Vagina (tissue), 2 donors: ENCODE data around the gene ENPP6. TPM values are rescaled to one million over a fixed set of nuclear protein-coding genes. Genes with fewer than 3 reads are reported as not detected.

Source experiments
- DNase-seq, 2 donors: peaks; one replicate each; pipeline ENCODE4 v3.0.0-alpha.2; 2017; ENCODE audit errors: extremely low spot score in 2 of 2
- H3K27ac ChIP-seq: fragments of 200-600 bp; sonication (generic); one replicate; pipeline ENCODE4 v1.5.1; 2019
- H3K27me3 ChIP-seq: fragments of 200-600 bp; sonication (generic); one replicate; pipeline ENCODE4 v1.5.1; 2019
- H3K36me3 ChIP-seq, 2 donors: fragments of 200-600 bp; sonication (generic); one replicate each; pipeline ENCODE4 v1.5.1; 2017 to 2019
- H3K4me1 ChIP-seq: fragments of 200-600 bp; sonication (generic); one replicate; pipeline ENCODE4 v1.5.1; 2019
- H3K4me3 ChIP-seq, 2 donors: fragments of 200-600 bp; sonication (generic); 1 replicate in 1 of 2; 2 replicates in 1 of 2; pipeline ENCODE4 v1.5.1; 2016 to 2019
- H3K9me3 ChIP-seq: fragments of 200-600 bp; sonication (generic); one replicate; pipeline ENCODE4 v1.5.1; 2019
- POLR2A ChIP-seq, 2 donors: fragments of 450-650 bp; IDR thresholded peaks; one replicate each; pipeline ENCODE4 v1.6.1; 2017; ENCODE audit warnings: antibody characterized with exemption in 2 of 2, mild to moderate bottlenecking in 2 of 2, moderate library complexity in 2 of 2
- POLR2AphosphoS5 ChIP-seq, 2 donors: sonication (generic); formaldehyde crosslinking; IDR thresholded peaks; one replicate each; pipeline ENCODE4 v1.9.0; 2017; ENCODE audit warnings: antibody characterized with exemption in 2 of 2, mild to moderate bottlenecking in 2 of 2, low read depth in 1 of 2; ENCODE audit not compliant: insufficient read depth in 1 of 2
- intact Hi-C: fragments of 100-400 bp; cut with DNase I; formaldehyde crosslinking; loops from one replicate; pipeline ENCODE4 v1.15.1; 2023
- total RNA-seq: library from RNA; depleted of rRNA; stranded (reverse); fragments of >200 nt; gene quantifications from one replicate; pipeline ENCODE4 v1.2.3, GENCODE V29; 2016
- TF ChIP-seq, protein P1 (sequence below), 3 experiments: fragments of 450-650 bp in 2 of 3; fragments of 200-600 bp in 1 of 3; sonication (generic) in 1 of 3; IDR thresholded peaks; one replicate each; pipeline ENCODE4 v1.5.1; 2017 to 2019; ENCODE audit warnings: antibody characterized with exemption in 3 of 3, mild to moderate bottlenecking in 2 of 3, moderate library complexity in 2 of 3

ENPP6 gene
- total RNA-seq, 1 donor from 2014 or later = 0.98 TPM

DNA sequence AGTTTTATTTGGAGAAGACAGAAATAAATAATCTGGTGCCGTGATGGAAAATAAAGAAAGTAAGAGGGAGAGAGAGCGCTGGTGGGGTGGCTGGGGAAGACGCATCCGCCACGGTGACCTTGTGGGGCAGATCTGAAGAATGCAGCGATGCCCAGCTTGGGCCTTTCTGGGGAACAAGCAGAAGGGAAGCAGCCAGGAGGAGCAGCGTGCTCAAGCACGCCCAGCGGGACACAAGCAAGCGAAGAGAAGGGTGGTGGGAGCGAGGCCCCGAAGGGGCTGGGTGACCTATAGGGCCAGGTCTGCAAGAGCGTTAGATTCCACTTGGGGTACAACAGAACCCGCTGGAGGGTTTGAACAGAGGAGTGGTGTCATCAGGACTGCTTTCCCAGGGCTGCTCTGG is 12.4 kb downstream of the ENPP6 start:
- no peaks in the 10 kb centered on the region for H3K9me3 ChIP-seq
- no peaks in the 10 kb centered on the region for H3K27me3 ChIP-seq
- no peak overlapping the region for H3K4me3 ChIP-seq
- H3K4me1 ChIP-seq = no peaks in the 10 kb centered on the region
- no peak for DNase-seq
- no peaks in the 10 kb centered on the region for H3K36me3 ChIP-seq
- no peak overlapping the region for H3K27ac ChIP-seq
- TF ChIP-seq POLR2AphosphoS5 (IDR thresholded peaks at IDR 0.05; ENCODE audit: insufficient read depth in 1 of 2, low read depth in 1 of 2) (no peak), POLR2A (IDR thresholded peaks at IDR 0.05) (no peak)
- TF ChIP-seq, protein P1, sequence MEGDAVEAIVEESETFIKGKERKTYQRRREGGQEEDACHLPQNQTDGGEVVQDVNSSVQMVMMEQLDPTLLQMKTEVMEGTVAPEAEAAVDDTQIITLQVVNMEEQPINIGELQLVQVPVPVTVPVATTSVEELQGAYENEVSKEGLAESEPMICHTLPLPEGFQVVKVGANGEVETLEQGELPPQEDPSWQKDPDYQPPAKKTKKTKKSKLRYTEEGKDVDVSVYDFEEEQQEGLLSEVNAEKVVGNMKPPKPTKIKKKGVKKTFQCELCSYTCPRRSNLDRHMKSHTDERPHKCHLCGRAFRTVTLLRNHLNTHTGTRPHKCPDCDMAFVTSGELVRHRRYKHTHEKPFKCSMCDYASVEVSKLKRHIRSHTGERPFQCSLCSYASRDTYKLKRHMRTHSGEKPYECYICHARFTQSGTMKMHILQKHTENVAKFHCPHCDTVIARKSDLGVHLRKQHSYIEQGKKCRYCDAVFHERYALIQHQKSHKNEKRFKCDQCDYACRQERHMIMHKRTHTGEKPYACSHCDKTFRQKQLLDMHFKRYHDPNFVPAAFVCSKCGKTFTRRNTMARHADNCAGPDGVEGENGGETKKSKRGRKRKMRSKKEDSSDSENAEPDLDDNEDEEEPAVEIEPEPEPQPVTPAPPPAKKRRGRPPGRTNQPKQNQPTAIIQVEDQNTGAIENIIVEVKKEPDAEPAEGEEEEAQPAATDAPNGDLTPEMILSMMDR (IDR thresholded peaks at IDR 0.05) = no peak
- intact Hi-C loops = no loop called here

DNA sequence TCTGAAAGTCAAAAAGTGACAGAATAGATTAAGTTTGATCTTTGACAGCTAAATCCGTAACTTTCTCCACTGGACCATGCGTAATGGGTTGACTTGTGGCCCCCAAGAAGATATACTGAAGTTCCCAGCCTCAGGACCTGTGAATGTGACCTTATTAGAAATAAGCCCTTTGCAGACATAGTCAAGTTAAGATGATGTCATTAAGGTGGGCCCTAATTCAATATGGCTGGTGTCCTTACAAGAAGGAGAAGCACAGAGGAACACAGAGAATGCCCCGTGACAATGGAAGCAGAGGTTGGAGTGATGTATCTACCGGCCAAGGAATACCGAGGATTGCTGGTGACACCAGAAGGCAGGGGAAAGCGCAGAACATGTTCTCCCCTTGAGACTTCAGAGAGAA is 14.4 kb downstream of the ENPP6 start:
- Histone ChIP-seq H3K9me3 (no peaks in the 10 kb centered on the region), H3K27me3 (no peaks in the 10 kb centered on the region), H3K27ac (no peak overlapping the region), H3K4me1 (peaks cover under 1% of the 10 kb centered on the region), H3K4me3 (no peak overlapping the region), H3K36me3 (no peaks in the 10 kb centered on the region)
- intact Hi-C loops = no loop called here
- TF ChIP-seq POLR2AphosphoS5 (IDR thresholded peaks at IDR 0.05; ENCODE audit: insufficient read depth in 1 of 2, low read depth in 1 of 2) (no peak), POLR2A (IDR thresholded peaks at IDR 0.05) (no peak)
- TF ChIP-seq, protein P1 (IDR thresholded peaks at IDR 0.05) = no peak
- no peak for DNase-seq

DNA sequence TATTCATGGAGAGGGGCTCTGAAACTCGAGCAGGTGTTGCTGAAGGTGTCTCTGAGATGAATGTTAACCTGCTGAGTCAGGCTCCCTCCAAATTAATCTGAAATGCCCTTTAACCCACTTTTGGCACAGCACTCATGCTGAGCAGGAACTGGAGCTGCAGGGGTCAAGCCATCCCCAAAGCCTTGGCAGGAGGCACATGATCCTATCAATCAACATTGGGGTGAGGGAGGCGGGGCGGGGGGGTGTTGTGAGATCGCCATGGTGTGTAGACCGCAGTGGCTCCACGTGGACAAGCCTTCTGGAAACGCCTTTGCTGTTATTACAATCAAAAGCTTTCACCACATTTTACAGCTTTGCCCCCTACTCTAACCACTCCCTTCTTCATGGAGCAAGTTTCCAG is 16.5 kb downstream of the ENPP6 start:
- Histone ChIP-seq H3K36me3 (no peaks in the 10 kb centered on the region), H3K9me3 (no peaks in the 10 kb centered on the region), H3K4me3 (no peak overlapping the region), H3K27me3 (no peaks in the 10 kb centered on the region), H3K4me1 (peaks cover 12% of the 10 kb centered on the region), H3K27ac (no peak overlapping the region)
- intact Hi-C loops = no loop called here
- no peak for DNase-seq
- TF ChIP-seq, protein P1 (IDR thresholded peaks at IDR 0.05) = no peak
- TF ChIP-seq POLR2A (IDR thresholded peaks at IDR 0.05) = no peak

DNA sequence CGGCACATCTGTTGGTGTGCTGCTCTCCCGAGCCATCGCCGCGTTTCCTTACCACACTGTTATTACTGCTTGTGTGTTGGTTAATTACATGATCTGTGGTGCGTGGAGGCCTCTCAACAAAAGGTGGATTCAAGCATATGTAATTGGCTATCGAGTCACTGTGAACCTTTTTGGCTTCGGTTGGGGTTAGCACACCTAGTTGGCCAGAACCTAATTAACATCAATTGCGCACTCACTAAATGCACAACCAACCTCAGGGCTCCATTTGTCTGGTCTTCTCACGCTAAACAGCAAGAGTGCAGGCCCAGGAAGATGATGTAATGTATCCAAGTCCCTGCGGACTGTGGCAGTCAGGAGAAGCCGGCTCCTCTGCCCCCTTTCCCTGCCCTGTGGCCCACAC is 17.4 kb downstream of the ENPP6 start:
- Histone ChIP-seq H3K27ac (no peak overlapping the region), H3K4me1 (peaks cover 12% of the 10 kb centered on the region), H3K9me3 (no peaks in the 10 kb centered on the region), H3K36me3 (no peaks in the 10 kb centered on the region), H3K27me3 (no peaks in the 10 kb centered on the region), H3K4me3 (no peak overlapping the region)
- intact Hi-C loops = no loop called here
- DNase-seq = no peak
- TF ChIP-seq, protein P1 (IDR thresholded peaks at IDR 0.05) = no peak
- TF ChIP-seq POLR2A (IDR thresholded peaks at IDR 0.05) = no peak
- TF ChIP-seq POLR2AphosphoS5 (IDR thresholded peaks at IDR 0.05; ENCODE audit: insufficient read depth in 1 of 2, low read depth in 1 of 2) = no peak

DNA sequence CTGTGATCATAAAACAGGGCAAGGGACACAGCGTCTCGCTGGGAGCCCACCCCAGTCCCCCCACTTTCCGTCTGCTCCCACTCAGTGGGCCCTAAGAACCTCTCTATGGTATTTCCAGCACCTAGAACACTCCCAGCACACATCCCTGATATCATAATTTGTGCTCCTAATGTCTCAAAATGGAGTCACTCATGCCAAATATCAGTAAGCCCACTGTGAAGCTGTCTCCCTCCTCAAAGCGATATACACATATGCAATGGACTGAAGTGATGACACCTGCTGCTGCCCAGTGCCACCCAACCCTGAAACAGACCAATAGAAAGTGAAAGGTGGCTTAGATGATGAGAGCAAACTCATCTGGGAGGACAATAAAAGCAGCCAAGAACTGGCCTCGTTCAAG is 17.9 kb downstream of the ENPP6 start:
- Histone ChIP-seq H3K9me3 (no peaks in the 10 kb centered on the region), H3K27me3 (no peaks in the 10 kb centered on the region), H3K36me3 (no peaks in the 10 kb centered on the region), H3K4me3 (no peak overlapping the region), H3K27ac (no peak overlapping the region), H3K4me1 (peaks cover 12% of the 10 kb centered on the region)
- intact Hi-C loops = no loop called here
- DNase-seq = no peak
- no peak for TF ChIP-seq POLR2A (IDR thresholded peaks at IDR 0.05)
- TF ChIP-seq POLR2AphosphoS5 (IDR thresholded peaks at IDR 0.05; ENCODE audit: insufficient read depth in 1 of 2, low read depth in 1 of 2) = no peak
- TF ChIP-seq, protein P1 (IDR thresholded peaks at IDR 0.05) = no peak
